Skeletal muscle tissue (tissue), 4 donors: ENCODE results near the gene FAM124A. TPM values are rescaled to one million over a fixed set of nuclear protein-coding genes. Genes with fewer than 3 reads are reported as not detected.

Experiments
- H3K27ac ChIP-seq: one replicate; pipeline ENCODE4 v1.7.0; 2013; ENCODE audit warnings: mild to moderate bottlenecking, low read depth, low read length, inconsistent platforms
- H3K27me3 ChIP-seq, 3 donors: one replicate each; pipeline ENCODE4 v1.7.0; 2013; ENCODE audit warnings: low read length in 3 of 3; ENCODE audit not compliant: control insufficient read depth in 3 of 3, insufficient read depth in 3 of 3
- H3K36me3 ChIP-seq, 3 donors: one replicate each; pipeline ENCODE4 v1.7.0; 2013; ENCODE audit warnings: low read length in 3 of 3; ENCODE audit not compliant: control insufficient read depth in 3 of 3, insufficient read depth in 3 of 3
- H3K4me1 ChIP-seq, 3 donors: one replicate each; pipeline ENCODE4 v1.7.0; 2013; ENCODE audit warnings: low read length in 3 of 3, mild to moderate bottlenecking in 3 of 3; ENCODE audit not compliant: control insufficient read depth in 3 of 3, insufficient read depth in 3 of 3
- H3K4me3 ChIP-seq, 3 donors: one replicate each; pipeline ENCODE4 v1.7.0; 2013; ENCODE audit warnings: low read length in 3 of 3
- H3K9ac ChIP-seq, 3 donors: one replicate each; pipeline ENCODE4 v1.7.0; 2013; ENCODE audit warnings: low read length in 3 of 3, mild to moderate bottlenecking in 3 of 3, moderate library complexity in 2 of 3, low read depth in 1 of 3
- H3K9me3 ChIP-seq, 3 donors: one replicate each; pipeline ENCODE4 v1.7.0; 2013; ENCODE audit warnings: low read length in 3 of 3; ENCODE audit not compliant: control insufficient read depth in 3 of 3
- total RNA-seq: library from RNA; depleted of rRNA; stranded (reverse); fragments of >200 nt; gene quantifications from one replicate; pipeline ENCODE4 v1.2.3, GENCODE V29; 2014
- donor health status: Osteomylitis.

Gene FAM124A
- total RNA-seq, 1 donor from 2014 or later = 0.52 TPM

- Histone ChIP-seq H3K9me3 (no peaks in the 10 kb centered on the region), H3K27me3 (peaks cover 0 to 10% (median 2%) of the 10 kb centered on the region in 3 donors), H3K4me1 (no peaks in the 10 kb centered on the region), H3K9ac (no peak overlapping the region), H3K36me3 (no peaks in the 10 kb centered on the region), H3K27ac (no peak overlapping the region), H3K4me3 (no peak overlapping the region)
Observed at GRCh38 chr13:51213173-51213728, 8.9 kb upstream of the FAM124A start.

GRCh38 chr13:51218626-51219025 lies 3.6 kb upstream of the FAM124A start:
- Histone ChIP-seq H3K4me3 (no peak overlapping the region), H3K27ac (no peak overlapping the region), H3K27me3 (peaks cover 0 to 7% (median 5%) of the 10 kb centered on the region in 3 donors), H3K36me3 (no peaks in the 10 kb centered on the region), H3K9ac (no peak overlapping the region), H3K9me3 (no peaks in the 10 kb centered on the region), H3K4me1 (peaks cover 11 to 12% (median 12%) of the 10 kb centered on the region in 3 donors)

- Histone ChIP-seq H3K9me3 (no peaks in the 10 kb centered on the region), H3K9ac (no peak overlapping the region), H3K4me3 (no peak overlapping the region), H3K27me3 (peaks cover 0 to 3% (median 2%) of the 10 kb centered on the region in 3 donors), H3K4me1 (peaks cover 11 to 12% (median 12%) of the 10 kb centered on the region in 3 donors), H3K27ac (no peak overlapping the region), H3K36me3 (no peaks in the 10 kb centered on the region)
Observed at GRCh38 chr13:51220706-51221105, 1.5 kb upstream of the FAM124A start.

GRCh38 chr13:51221108-51221507 lies 1.1 kb upstream of the FAM124A start:
- Histone ChIP-seq H3K27me3 (peaks cover 0 to 3% (median 2%) of the 10 kb centered on the region in 3 donors), H3K4me3 (no peak overlapping the region), H3K27ac (no peak overlapping the region), H3K9ac (no peak overlapping the region), H3K36me3 (no peaks in the 10 kb centered on the region), H3K9me3 (no peaks in the 10 kb centered on the region), H3K4me1 (peaks cover 11 to 12% (median 12%) of the 10 kb centered on the region in 3 donors)

- Histone ChIP-seq H3K27ac (no peak overlapping the region), H3K9me3 (no peaks in the 10 kb centered on the region), H3K9ac (peak overlapping the region; percentile 40 to 74 (median 51)), H3K4me3 (peak overlapping the region; percentile 71 to 85 (median 84)), H3K36me3 (no peaks in the 10 kb centered on the region), H3K4me1 (peaks cover 11 to 12% (median 12%) of the 10 kb centered on the region in 3 donors), H3K27me3 (peaks cover 0 to 6% (median 3%) of the 10 kb centered on the region in 3 donors)
Observed at GRCh38 chr13:51221674-51222036, 543 bp upstream of the FAM124A start.

- Histone ChIP-seq H3K36me3 (no peaks in the 10 kb centered on the region), H3K4me3 (peak overlapping the region; percentile 68 to 78 (median 76)), H3K27me3 (peaks cover 0 to 6% (median 3%) of the 10 kb centered on the region in 3 donors), H3K9ac (peak overlapping the region; percentile 14 to 74 (median 30)), H3K27ac (peak overlapping the region; percentile 12), H3K4me1 (peaks cover 11 to 12% (median 12%) of the 10 kb centered on the region in 3 donors), H3K9me3 (no peaks in the 10 kb centered on the region)
Observed at GRCh38 chr13:51222686-51223559, 725 bp downstream of the FAM124A start.

- H3K9me3 ChIP-seq = no peaks in the 10 kb centered on the region
- H3K9ac ChIP-seq = no peak overlapping the region
- peak overlapping the region in 1 of 3 donors; percentile 76 for H3K4me3 ChIP-seq
- no peak overlapping the region for H3K27ac ChIP-seq
- H3K4me1 ChIP-seq = peaks cover 11 to 12% (median 12%) of the 10 kb centered on the region in 3 donors
- peaks cover 0 to 6% (median 3%) of the 10 kb centered on the region in 3 donors for H3K27me3 ChIP-seq
- H3K36me3 ChIP-seq = no peaks in the 10 kb centered on the region
Observed at GRCh38 chr13:51223560-51224270, 1.5 kb downstream of the FAM124A start.

- Histone ChIP-seq H3K27ac (no peak overlapping the region), H3K4me1 (peaks cover 11 to 12% (median 12%) of the 10 kb centered on the region in 3 donors), H3K27me3 (peaks cover 0 to 6% (median 3%) of the 10 kb centered on the region in 3 donors), H3K9ac (no peak overlapping the region), H3K4me3 (no peak overlapping the region), H3K9me3 (no peaks in the 10 kb centered on the region), H3K36me3 (no peaks in the 10 kb centered on the region)
Observed at GRCh38 chr13:51225029-51225428, 2.8 kb downstream of the FAM124A start.

GRCh38 chr13:51227404-51227803 lies 5.2 kb downstream of the FAM124A start:
- Histone ChIP-seq H3K9me3 (no peaks in the 10 kb centered on the region), H3K27me3 (peaks cover 0 to 8% (median 3%) of the 10 kb centered on the region in 3 donors), H3K4me3 (no peak overlapping the region), H3K4me1 (peaks cover 8 to 9% (median 9%) of the 10 kb centered on the region in 3 donors), H3K27ac (no peak overlapping the region), H3K36me3 (no peaks in the 10 kb centered on the region), H3K9ac (no peak overlapping the region)
